GM21515 (cell line): ENCODE measurements around the gene FANK1.

Experiments used
- ATAC-seq: cut with Tn5 transposase; IDR thresholded peaks from one replicate; pipeline ENCODE4 v1.9.1; 2021; ENCODE audit not compliant: unreplicated experiment

The FANK1 gene

GRCh38 chr10:125896088-125896934, at the start of gene FANK1:
Gene FANK1 (plus strand): TSS chr10:125896564. CDS start chr10:125896643, 79 bp downstream.
- peak; percentile 89 for ATAC-seq

- ATAC-seq: no peak
Observed at GRCh38 chr10:125846894-125847293, 49.5 kb upstream of the FANK1 start.

- no peak for ATAC-seq
Observed at GRCh38 chr10:125848371-125848770, 48.0 kb upstream of the FANK1 start.

GRCh38 chr10:125848857-125849256, 47.5 kb upstream of the FANK1 start:
- ATAC-seq: no peak

GRCh38 chr10:125849448-125849847, 46.9 kb upstream of the FANK1 start:
- ATAC-seq: no peak

- no peak for ATAC-seq
Observed at GRCh38 chr10:125850766-125851731, 45.3 kb upstream of the FANK1 start.

GRCh38 chr10:125852487-125852886, 43.9 kb upstream of the FANK1 start:
- no peak for ATAC-seq

- no peak for ATAC-seq
Observed at GRCh38 chr10:125857185-125857760, 39.1 kb upstream of the FANK1 start.

GRCh38 chr10:125859128-125859817, 37.1 kb upstream of the FANK1 start:
- no peak for ATAC-seq

- no peak for ATAC-seq
Observed at GRCh38 chr10:125865120-125865519, 31.2 kb upstream of the FANK1 start.

GRCh38 chr10:125866421-125867029, 29.8 kb upstream of the FANK1 start:
- ATAC-seq: no peak

GRCh38 chr10:125868372-125868975, 27.9 kb upstream of the FANK1 start:
- ATAC-seq: peak; percentile 62

- ATAC-seq: no peak
Observed at GRCh38 chr10:125871338-125871737, 25.0 kb upstream of the FANK1 start.

GRCh38 chr10:125878957-125879835, 17.2 kb upstream of the FANK1 start:
- no peak for ATAC-seq

- ATAC-seq: no peak
Observed at GRCh38 chr10:125880719-125881118, 15.6 kb upstream of the FANK1 start.

- no peak for ATAC-seq
Observed at GRCh38 chr10:125881192-125881591, 15.2 kb upstream of the FANK1 start, which contains the start of gene DHX32. Gene DHX32 (minus strand): TSS chr10:125881292. CDS start chr10:125880824, 468 bp downstream.

- no peak for ATAC-seq
Observed at GRCh38 chr10:125882596-125882995, 13.8 kb upstream of the FANK1 start.

GRCh38 chr10:125883211-125883610, 13.2 kb upstream of the FANK1 start:
- ATAC-seq: no peak
